ENCODE results near the gene SLC30A3.
A peak's percentile ranks its signal among the peaks of the same experiment; 100 is the strongest.

Gene SLC30A3

DNA sequence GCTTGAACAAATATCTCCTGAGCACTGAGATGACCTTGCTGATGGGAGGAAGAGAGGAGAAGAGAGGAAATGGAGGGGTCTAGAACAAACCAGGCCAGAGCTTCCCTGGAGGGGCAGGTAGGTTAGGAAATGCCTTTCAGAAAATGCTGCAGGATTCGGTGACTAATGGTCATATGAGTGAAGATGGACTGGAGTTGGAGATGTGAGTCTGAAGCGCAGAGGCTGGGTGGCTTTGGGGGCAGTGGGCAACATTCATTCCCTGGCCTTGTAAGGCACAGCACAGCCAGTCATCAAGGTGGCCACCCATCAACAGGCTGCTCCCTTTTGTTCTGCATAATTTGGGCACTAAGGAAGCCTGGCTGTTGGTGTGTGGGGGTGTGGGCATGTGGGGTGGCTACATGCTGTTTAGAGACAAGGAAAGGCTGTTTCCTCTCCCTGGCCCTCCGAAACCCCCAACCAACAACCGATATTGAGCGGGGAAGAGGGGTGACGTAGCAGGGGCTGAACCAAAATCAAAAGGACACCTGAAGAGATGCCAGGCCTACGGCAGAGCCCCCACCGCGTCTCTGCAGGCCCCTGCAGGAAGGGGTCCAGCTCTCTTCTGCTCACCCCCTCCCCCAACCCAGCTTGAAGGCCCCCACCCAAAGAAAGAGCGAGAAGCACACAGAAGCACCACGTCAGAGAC lies 1.5 kb downstream of the SLC30A3 start:
- DNase-seq (ENCODE audit: low read depth in 1 of 2, low spot score in 1 of 2): no peak

DNA sequence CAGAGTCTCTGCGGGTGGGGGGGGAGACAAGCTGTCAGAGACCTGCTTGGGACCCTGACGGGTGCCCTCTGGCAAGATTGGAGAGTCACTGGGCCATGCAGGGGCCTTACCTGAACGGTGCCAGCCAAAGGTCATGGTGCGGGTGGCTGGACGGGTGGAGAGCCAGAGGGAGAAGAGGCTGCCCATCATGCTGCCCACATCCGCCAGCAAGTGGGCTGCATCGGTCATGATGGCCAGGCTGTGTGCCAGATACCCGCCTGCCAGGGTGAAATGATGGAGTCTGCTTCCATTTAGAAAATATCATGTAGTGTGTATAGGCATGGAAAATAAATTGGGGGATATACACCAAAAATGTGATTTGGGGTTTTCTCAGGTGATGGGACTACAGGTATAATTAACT lies 4.8 kb downstream of the SLC30A3 start:
- no peak for DNase-seq (ENCODE audit: low read depth in 1 of 2, low spot score in 1 of 2)

DNA sequence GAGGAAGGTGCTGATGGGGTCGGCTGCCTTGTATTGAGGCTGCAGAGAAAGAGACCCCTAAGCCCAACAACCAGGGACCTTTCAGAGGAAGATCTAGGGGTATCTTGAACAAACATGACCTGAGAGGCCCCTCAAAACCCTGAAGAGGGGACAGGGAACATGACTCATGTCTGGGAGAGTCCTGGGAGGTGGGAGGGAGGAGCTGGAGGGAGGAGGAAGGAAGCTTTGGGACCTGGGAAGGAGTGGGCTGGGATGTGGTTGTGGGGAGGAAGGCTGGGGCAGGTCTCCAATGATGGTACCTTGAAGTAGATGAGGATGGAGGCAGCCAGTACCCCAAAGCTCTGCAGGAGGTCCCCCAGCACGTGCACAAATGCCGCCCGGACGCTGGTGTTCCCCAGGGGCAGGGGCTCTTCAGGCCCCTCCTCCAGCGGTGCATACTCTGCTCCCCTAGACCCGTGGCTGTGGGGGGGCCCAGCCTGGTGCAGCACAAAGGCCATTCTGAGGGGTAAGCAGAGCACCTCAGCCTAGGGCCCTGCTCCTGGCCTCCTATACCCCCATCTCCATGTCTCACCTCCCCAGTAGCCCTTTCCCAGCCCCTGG lies 5.9 kb downstream of the SLC30A3 start:
- no peak for DNase-seq (ENCODE audit: low read depth in 1 of 2, low spot score in 1 of 2)

DNA sequence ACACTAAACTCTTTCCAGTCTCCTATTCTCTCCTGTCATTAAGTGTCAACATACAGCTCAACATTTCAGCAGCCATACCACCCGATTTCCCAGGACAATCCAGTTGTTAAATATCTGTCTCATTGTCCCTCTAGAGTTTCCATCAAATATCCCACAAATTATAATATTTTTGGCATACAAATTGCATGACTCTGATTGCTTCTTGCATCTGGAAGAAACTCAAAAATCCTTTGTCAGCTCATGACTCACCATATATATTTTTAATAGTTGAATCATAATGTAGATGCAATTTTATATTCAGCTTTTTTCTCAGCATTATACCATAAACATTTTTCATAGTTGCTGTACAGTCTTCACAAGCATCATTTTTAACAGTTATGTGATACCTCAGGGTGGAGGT lies 7.2 kb downstream of the SLC30A3 start:
- no peak for DNase-seq (ENCODE audit: low read depth in 1 of 2, low spot score in 1 of 2)

DNA sequence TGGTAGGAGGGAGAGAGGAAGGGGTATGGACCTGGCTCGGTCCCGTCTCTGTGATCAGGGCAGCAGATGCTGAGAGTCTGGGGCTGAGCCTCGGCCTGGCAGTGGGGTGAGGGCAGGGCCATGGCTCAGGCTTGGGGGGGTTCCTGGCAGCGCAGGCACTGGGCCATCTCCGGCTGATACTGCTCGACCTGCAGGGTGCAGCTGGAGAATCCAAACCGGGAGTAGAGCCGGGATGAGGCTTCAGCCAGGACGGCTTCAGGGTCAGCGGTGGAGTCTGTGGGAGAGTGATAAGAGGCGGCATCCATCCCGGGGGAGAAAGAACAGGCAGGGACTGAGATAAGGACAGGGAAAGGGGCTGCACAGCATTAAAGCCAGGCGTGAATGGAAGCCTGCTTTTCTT lies 7.7 kb downstream of the SLC30A3 start:
- DNase-seq (ENCODE audit: low read depth in 1 of 2, low spot score in 1 of 2): no peak

DNA sequence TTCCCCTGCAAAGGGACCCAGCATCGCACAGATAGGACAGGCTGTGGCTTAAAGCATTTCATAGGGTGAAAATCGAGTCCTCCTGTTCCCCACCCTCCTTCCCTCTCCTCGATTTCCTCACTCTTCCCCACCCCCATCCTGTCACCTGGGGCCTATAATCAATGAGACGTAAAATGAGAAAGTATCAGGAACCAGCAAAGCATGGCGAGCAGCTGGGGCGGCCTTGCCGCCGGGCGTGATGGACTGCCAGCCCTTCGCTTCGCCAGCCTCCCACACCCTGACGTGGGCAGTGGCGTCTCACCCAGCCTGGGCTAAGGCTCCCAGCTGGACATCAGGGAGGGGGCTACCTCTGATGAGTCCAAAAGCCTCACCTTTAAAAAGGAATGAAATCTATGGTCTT lies 11.1 kb downstream of the SLC30A3 start:
- DNase-seq (ENCODE audit: low read depth in 1 of 2, low spot score in 1 of 2): no peak

DNA sequence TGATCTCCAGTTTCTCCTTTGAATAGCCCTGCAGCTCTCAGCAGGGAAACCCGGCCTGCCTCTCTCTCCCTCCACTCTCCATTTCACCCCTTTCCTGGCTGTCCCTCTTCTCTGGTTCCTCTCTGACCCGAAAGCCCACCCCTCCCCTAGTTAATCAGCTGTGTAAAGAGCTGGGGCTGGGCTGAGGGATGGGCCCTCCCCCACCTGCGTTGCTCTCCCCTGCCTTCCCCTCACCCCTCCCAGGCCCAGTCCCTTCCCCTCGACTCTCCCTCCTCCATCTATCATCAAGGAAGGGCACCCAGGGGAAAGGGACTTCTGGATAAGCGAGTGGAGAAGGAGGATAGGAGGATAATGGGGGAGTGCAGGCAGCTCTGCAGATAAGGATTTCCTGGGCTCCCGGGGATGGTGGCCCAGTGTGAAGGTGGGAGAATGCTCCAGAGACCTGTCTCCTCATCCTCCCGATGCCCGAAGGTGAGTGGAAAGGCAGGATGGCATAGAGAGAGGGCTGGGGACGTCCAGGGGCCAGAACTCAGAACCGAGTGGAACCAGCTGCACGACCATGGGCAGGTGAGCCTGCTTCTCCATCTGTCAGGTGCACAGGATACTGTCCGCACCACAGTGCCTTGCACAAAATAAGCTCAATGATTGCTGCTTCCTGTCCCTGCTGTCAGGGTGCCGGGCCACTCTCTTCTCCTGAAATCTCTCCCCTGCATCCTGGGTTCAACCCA lies 12.0 kb downstream of the SLC30A3 start:
- DNase-seq (ENCODE audit: low read depth in 1 of 2, low spot score in 1 of 2): no peak

DNA sequence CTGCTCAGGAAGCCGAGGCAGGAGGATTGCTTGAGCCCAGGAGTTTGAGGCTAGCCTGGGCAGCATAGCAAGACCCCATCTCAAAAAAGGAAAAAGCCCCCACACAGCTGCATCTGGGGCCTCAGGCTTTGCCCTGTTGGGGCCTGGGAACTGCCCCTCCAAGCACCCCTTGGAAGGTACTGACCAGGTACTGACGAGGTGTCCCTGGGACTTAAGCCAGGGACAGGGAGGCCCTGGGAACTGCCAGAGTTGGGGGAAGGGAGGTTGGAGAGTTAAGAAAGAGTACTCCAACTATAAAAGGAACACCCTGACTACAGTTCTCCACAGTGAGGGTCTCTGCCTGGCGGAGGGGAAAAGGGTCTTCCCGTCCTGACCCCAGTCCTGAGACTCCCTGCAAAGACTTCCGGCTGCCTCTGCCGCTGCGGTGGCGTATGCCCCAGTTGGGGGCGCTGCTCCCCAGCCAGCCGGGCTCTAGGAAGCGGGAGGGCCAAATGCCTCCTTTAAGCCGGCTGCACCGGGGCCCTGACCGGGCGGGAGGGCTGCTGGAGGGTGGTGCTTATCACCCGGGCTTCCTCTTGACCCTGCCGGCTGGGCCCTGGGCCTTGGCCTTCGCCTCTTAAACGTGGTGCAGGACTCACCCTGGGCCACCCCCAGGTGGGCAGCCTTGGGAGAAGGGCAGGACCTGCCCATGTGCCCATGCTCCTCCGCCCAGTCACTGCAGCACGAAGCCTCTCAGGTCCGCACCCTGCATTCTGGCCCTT lies 12.8 kb downstream of the SLC30A3 start:
- peak in 1 of 2 donors; percentile 49 for DNase-seq (ENCODE audit: low read depth in 1 of 2, low spot score in 1 of 2)

DNA sequence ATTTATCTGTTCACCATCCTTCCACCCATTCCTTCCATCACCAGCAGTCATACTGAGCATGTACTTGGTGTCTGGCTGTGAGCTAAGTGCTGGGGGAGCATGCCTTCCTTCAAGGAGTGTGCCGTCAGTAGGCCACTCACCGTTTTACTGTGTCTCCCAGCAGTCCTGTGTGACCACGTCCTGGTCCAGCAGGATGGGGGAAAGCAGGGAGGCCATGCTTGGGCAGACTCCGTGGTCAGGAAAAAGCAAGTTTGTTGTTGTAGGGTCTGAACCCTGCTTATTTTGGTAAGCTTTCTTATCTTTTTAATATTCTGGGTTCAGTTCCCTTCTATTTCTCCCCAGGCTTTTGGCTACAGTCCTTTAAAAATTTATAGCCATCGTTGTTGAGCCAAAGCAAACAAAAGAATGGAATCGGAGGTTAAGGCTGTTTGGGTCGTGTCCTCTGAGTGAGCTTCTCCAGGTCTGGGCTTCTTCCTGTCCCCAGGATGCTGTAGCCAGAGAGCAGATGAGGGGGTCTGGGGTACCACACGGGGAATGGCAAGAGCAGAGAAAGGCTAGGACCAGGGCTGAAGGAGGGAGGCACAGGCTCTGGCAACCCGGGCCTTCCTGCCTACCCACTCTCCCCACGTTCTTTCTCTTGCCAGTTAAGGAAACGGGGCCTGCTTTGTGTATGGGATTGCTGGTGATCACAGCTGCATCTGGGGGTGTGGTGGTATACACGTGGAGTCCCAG lies 13.5 kb downstream of the SLC30A3 start:
- DNase-seq (ENCODE audit: low read depth in 1 of 2, low spot score in 1 of 2): no peak

DNA sequence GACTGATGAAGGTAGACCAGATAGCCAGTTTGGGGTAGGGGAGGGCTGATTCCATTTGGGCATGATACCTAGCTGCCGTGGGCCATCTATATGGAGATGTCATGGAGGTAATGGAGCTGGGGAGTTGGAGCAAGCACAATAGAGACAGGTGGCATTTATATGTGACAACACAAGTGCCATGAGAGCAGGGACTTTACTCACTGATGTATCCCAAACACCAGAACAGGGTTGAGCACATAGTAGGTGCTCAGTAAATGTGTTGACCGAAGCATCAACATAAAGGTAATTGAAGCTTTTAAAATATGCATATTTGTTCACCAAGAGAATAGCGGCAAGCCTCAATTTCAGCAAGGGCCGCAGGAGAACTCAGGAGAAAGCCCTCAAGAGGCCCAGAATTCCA lies 15.0 kb downstream of the SLC30A3 start:
- DNase-seq (ENCODE audit: low read depth in 1 of 2, low spot score in 1 of 2): no peak

DNA sequence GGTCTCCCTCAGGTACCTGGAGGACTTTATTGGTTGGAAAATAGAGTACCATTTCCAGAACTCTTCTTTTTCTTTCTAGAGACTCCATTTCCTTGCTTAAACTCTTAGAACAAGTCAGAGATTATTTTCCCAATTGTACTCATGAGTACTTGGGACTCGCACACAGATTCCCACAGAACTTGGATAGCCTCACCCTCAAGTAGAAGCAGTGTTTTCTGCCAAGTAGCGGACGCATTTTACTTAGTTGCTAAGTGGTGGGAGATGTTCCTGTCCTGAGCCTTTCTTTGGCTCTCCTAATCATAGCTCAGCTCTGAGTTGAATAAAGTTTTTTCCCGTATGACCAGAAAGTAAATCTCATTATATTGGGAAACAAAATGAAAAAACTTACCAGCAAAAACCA lies 17.2 kb downstream of the SLC30A3 start:
- no peak for DNase-seq (ENCODE audit: low read depth in 1 of 2, low spot score in 1 of 2)

DNA sequence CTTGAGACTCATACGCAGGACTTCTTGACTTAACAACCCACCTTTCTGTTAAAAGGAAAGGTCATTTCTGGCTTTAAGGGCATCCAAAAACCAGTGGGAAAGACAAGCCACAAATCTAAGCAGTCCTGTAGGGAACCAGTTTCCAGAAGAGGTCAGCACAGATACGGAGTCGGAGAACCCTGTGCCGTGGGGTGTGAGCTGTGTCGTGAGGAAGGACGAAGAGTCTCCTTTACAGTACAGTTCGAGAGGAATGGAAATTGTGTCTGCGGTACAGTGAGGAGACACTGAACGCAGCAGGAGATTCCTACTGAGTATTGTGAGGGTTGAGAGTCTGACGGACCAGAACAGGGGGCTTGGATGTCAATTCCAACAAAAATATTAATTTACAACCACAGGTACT lies 17.7 kb downstream of the SLC30A3 start:
- DNase-seq (ENCODE audit: low read depth in 1 of 2, low spot score in 1 of 2): no peak

DNA sequence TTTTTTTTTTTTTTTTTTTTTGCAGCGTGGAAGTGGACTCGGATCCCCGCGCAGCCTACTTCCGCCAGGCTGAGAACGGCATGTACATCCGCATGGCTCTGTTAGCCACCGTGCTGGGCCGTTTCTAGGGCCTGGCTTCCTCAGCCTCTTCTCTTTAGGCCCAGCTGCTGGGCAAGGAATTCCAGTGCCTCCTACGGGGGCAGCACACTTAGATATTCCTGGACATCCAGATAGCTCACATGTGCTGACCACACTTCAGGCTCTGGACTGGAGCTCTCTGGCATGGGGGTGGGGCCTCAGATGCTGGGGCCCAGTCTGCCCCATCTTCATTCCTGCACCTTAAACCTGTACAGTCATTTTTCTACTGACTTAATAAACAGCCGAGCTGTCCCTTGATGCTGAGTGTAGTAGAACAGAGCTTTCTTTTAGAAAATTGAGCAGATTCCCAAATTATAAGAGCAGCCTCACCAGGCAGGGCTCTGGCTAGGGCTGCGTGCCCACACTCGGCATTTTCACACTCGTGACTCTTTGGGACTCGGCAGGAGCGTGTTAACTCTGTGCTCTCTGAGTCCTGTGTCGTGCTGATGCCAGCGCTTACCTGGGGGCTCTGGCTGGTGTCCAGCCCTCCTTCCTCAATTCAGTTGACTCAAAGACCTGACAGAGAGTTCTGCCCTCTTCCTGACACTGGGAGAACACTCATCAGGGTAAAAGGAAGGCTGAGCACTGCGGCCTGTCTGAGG lies 19.3 kb downstream of the SLC30A3 start:
- no peak for DNase-seq (ENCODE audit: low read depth in 1 of 2, low spot score in 1 of 2)

DNA sequence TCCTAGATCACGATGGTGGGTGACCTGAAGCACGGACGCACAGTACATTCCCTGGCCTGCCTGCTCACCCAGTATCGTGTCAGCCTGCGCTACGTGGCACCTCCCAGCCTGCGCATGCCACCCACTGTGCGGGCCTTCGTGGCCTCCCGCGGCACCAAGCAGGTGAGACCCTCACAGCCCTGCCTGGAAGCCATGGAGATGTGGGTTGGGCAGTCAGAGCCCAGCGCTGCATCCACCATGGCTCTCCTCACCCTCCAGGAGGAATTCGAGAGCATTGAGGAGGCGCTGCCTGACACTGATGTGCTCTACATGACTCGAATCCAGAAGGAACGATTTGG lies 20.3 kb downstream of the SLC30A3 start:
- no peak for DNase-seq (ENCODE audit: low read depth in 1 of 2, low spot score in 1 of 2)

DNA sequence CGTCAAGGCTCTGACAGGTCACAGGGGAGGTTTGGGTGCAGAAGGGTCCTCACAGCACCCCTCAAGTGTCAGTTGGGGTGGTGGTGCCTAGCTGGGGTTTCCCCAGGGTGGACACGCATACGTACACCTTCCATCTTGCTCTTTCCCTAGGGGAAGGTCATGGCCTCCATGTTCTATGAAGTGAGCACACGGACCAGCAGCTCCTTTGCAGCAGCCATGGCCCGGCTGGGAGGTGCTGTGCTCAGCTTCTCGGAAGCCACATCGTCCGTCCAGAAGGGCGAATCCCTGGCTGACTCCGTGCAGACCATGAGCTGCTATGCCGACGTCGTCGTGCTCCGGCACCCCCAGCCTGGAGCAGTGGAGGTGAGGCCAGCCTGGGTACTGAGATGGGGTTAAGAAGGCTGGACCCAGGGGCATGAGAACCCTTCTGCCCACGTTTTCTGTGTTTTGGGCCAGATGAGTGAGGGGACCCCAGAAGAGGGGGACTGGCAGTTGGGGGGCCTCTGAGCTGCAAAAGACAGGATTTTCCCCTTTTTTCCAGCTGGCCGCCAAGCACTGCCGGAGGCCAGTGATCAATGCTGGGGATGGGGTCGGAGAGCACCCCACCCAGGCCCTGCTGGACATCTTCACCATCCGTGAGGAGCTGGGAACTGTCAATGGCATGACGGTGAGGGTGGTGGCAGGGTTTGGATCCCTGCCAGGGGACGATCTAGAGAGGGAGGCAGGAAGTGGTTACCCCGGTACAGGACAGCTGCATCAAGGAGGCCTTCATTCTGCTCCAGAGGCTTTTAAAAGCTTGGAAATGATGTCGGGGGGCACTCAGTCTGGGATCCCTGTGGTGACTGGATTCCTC lies 20.9 kb downstream of the SLC30A3 start:
- no peak for DNase-seq (ENCODE audit: low read depth in 1 of 2, low spot score in 1 of 2)

DNA sequence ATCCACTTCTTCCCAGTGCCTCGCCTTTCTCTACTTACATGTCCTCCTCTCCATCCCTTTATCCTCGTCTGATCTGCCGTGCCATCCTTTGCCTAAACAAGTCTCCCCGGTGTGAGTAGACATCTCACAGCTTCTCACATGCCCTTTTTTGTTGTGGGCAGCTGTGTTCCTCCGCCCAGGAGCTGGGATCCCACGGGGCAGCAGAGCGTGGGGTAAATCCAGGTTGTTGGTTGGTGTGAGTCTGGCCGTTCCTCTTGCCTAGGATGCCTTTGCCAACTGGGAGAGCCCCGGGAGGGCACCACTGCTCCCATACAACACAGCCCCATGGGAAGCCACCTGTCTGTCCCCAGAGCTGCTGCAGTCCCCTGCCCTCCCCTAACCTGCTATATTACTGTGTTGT lies 22.4 kb downstream of the SLC30A3 start:
- DNase-seq (ENCODE audit: low read depth in 1 of 2, low spot score in 1 of 2): no peak

DNA sequence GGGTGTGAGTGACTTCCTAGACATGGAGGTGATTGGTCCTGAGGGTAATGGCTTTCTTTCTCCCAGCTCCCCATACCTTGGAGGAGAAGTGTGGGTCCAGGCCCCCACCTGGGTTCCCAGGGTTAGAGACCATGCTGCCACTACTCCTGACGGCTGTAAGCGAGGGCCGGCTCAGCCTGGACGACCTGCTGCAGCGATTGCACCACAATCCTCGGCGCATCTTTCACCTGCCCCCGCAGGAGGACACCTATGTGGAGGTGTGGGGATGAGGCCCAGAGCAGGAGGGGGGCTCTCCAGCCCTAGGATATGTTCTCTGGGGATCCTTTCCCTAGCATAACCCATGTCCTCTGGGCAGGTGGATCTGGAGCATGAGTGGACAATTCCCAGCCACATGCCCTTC lies 23.9 kb downstream of the SLC30A3 start:
- no peak for DNase-seq (ENCODE audit: low read depth in 1 of 2, low spot score in 1 of 2)

DNA sequence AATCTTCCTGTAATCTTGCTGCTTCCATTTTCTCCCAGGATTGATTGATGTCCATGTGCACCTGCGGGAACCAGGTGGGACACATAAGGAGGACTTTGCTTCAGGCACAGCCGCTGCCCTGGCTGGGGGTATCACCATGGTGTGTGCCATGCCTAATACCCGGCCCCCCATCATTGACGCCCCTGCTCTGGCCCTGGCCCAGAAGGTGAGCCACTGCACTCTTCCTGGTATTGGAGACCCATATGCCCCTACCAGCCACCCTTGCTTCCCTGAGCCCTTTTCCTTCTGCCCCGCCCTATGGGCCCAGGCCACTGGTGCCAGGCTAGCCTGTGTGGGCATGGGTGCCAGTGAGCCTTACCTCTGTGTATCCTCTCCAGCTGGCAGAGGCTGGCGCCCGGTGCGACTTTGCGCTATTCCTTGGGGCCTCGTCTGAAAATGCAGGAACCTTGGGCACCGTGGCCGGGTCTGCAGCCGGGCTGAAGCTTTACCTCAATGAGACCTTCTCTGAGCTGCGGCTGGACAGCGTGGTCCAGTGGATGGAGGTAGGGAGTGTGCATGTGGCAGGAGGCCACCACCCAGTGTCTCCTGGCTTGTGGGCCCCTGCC lies 25.4 kb downstream of the SLC30A3 start:
- DNase-seq (ENCODE audit: low read depth in 1 of 2, low spot score in 1 of 2): no peak

DNA sequence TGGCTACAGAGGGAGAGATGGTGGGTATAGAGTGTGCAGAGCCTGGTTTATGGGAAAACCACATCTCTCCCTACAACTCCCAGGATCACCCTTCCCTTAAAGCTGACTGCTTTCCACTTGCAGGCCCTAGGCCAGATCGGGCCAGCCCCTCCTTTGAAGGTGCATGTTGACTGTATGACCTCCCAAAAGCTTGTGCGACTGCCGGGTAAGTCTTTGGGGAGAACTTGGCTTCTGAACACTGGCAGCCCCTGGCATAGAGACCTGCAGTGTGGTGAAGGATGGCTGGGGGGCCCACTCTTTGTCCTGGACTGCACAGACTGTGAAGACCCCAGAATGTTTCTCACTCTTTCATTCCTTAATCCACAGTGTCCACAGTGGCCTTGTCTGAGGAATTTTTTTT lies 26.2 kb downstream of the SLC30A3 start:
- DNase-seq (ENCODE audit: low read depth in 1 of 2, low spot score in 1 of 2): no peak

Measured in stimulated activated CD4-positive, alpha-beta T cell treated with anti-CD3 and anti-CD28 coated beads, Interleukin-15, amount 100 ng/mL, for 1 hour (primary cell).